Measurements from ENCODE around the gene PRRC2B.
"Not testable (repeated sequence)": the region's sequence is repeated elsewhere in the genome, so short reads cannot be mapped to it uniquely, and the experiment has no call there.

PRRC2B gene

GRCh38 chr9:131361202-131361833 is 32.6 kb upstream of the PRRC2B start:
- Histone ChIP-seq H3K9me3 (ENCODE audit: control insufficient read depth, low read length) (no peaks in the 10 kb centered on the region), H3K4me1 (ENCODE audit: control insufficient read depth, insufficient read depth, low read length) (peaks cover 6% of the 10 kb centered on the region), H3K27ac (ENCODE audit: insufficient read depth, low read depth, low read length, poor library complexity, severe bottlenecking) (no peak overlapping the region), H3K27me3 (ENCODE audit: control insufficient read depth, insufficient read depth, low read length, poor library complexity, severe bottlenecking) (no peaks in the 10 kb centered on the region), H3K4me3 (ENCODE audit: insufficient read depth, low read depth, low read length) (no peak overlapping the region), H3K36me3 (ENCODE audit: control insufficient read depth, insufficient read depth, low read length) (no peaks in the 10 kb centered on the region)
- WGBS, 2 experiments: 87 to 88% methylated on average over 8 of the region's 8 CpGs

DNA sequence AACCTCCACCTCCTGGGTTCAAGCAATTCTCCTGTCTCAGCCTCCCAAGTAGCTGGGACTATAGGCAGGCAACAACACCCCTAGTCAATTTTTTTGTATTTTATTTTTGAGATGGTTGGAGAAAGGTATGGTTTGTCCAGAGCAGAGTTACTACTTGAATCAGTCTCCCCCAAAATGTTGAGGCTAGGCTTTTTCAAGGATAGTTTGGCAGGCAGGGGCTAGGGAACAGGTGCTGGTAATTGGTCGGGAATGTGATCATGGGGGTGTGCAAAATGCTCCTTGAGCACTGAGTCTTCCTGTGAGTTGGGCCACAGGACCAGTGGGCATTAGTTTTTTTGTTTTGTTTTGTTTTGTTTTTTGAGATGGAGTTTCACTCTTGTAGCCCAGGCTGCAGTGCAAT is 28.3 kb upstream of the PRRC2B start:
- WGBS, 2 experiments: 92 to 97% methylated on average over 1 of the region's 1 CpG
- no peaks in the 10 kb centered on the region for H3K36me3 ChIP-seq (ENCODE audit: control insufficient read depth, insufficient read depth, low read length)
- no peaks in the 10 kb centered on the region for H3K27me3 ChIP-seq (ENCODE audit: control insufficient read depth, insufficient read depth, low read length, poor library complexity, severe bottlenecking)
- H3K27ac ChIP-seq (ENCODE audit: insufficient read depth, low read depth, low read length, poor library complexity, severe bottlenecking): no peak overlapping the region
- H3K4me3 ChIP-seq (ENCODE audit: insufficient read depth, low read depth, low read length): no peak overlapping the region
- H3K9me3 ChIP-seq (ENCODE audit: control insufficient read depth, low read length): no peaks in the 10 kb centered on the region
- no peaks in the 10 kb centered on the region for H3K4me1 ChIP-seq (ENCODE audit: control insufficient read depth, insufficient read depth, low read length)

GRCh38 chr9:131366761-131367401 is 27.0 kb upstream of the PRRC2B start:
- Histone ChIP-seq H3K4me1 (ENCODE audit: control insufficient read depth, insufficient read depth, low read length) (no peaks in the 10 kb centered on the region), H3K9me3 (ENCODE audit: control insufficient read depth, low read length) (no peaks in the 10 kb centered on the region), H3K36me3 (ENCODE audit: control insufficient read depth, insufficient read depth, low read length) (no peaks in the 10 kb centered on the region), H3K27ac (ENCODE audit: insufficient read depth, low read depth, low read length, poor library complexity, severe bottlenecking) (no peak overlapping the region), H3K4me3 (ENCODE audit: insufficient read depth, low read depth, low read length) (no peak overlapping the region), H3K27me3 (ENCODE audit: control insufficient read depth, insufficient read depth, low read length, poor library complexity, severe bottlenecking) (no peaks in the 10 kb centered on the region)
- 62 to 70% methylated on average over 6 of the region's 6 CpGs for WGBS, 2 experiments

DNA sequence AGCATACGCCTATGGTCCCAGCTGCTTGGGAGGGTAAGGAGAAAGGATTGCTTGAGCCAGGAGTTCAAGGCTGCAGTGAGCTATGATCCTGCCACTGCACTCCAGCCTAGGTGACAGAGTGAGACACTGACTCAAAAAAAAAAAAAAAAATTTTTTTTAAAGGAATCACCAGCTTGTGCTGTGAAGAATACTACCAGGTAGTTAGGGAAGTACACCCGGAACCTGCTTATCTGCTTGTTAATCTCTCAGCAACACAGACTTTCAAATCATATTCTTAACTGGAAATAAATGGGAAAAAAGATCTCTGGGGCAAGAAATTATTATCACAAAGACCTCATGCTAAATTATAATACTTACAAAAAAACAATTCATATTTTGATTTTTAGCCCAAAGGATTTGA is 26.4 kb upstream of the PRRC2B start:
- 100% methylated on average over 1 of the region's 2 CpGs for WGBS, 2 experiments
- H3K27me3 ChIP-seq (ENCODE audit: control insufficient read depth, insufficient read depth, low read length, poor library complexity, severe bottlenecking): no peaks in the 10 kb centered on the region
- no peaks in the 10 kb centered on the region for H3K4me1 ChIP-seq (ENCODE audit: control insufficient read depth, insufficient read depth, low read length)
- H3K4me3 ChIP-seq (ENCODE audit: insufficient read depth, low read depth, low read length): no peak overlapping the region
- no peak overlapping the region for H3K27ac ChIP-seq (ENCODE audit: insufficient read depth, low read depth, low read length, poor library complexity, severe bottlenecking)
- H3K36me3 ChIP-seq (ENCODE audit: control insufficient read depth, insufficient read depth, low read length): no peaks in the 10 kb centered on the region
- no peaks in the 10 kb centered on the region for H3K9me3 ChIP-seq (ENCODE audit: control insufficient read depth, low read length)

DNA sequence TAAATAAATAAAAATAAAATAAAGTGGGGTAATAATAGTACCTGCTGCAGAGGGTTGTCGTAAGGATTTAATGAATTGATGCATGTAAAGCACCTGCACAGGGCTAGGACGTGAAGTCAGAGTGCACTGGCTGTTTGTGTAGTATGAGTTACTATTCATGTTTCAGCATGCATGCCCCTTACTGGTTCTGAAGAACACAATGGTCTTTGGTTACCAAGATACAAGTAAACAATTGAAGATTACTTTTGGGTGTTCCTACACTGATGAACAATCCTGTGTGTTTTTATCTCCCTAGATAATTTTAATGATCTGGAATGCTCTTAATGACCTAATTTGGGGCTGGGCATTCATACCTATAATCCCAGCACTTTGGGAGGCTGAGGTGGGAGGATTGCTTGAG is 23.2 kb upstream of the PRRC2B start:
- Histone ChIP-seq H3K4me3 (ENCODE audit: insufficient read depth, low read depth, low read length) (no peak overlapping the region), H3K36me3 (ENCODE audit: control insufficient read depth, insufficient read depth, low read length) (no peaks in the 10 kb centered on the region), H3K4me1 (ENCODE audit: control insufficient read depth, insufficient read depth, low read length) (no peaks in the 10 kb centered on the region), H3K27me3 (ENCODE audit: control insufficient read depth, insufficient read depth, low read length, poor library complexity, severe bottlenecking) (no peaks in the 10 kb centered on the region), H3K9me3 (ENCODE audit: control insufficient read depth, low read length) (no peaks in the 10 kb centered on the region), H3K27ac (ENCODE audit: insufficient read depth, low read depth, low read length, poor library complexity, severe bottlenecking) (no peak overlapping the region)
- 89 to 94% methylated on average over 2 of the region's 2 CpGs for WGBS, 2 experiments

- not testable (repeated sequence) for H3K4me1 ChIP-seq (ENCODE audit: control insufficient read depth, insufficient read depth, low read length); H3K27ac ChIP-seq (ENCODE audit: insufficient read depth, low read depth, low read length, poor library complexity, severe bottlenecking); H3K36me3 ChIP-seq (ENCODE audit: control insufficient read depth, insufficient read depth, low read length); H3K27me3 ChIP-seq (ENCODE audit: control insufficient read depth, insufficient read depth, low read length, poor library complexity, severe bottlenecking); H3K9me3 ChIP-seq (ENCODE audit: control insufficient read depth, low read length)
- peak overlapping the region; percentile 71 for H3K4me3 ChIP-seq (ENCODE audit: insufficient read depth, low read depth, low read length)
- WGBS, 2 experiments: 79 to 80% methylated on average over 17 of the region's 17 CpGs
Measured at GRCh38 chr9:131372599-131372973, 21.3 kb upstream of the PRRC2B start.

GRCh38 chr9:131374638-131375037 is 19.2 kb upstream of the PRRC2B start:
- not testable (repeated sequence) for H3K9me3 ChIP-seq (ENCODE audit: control insufficient read depth, low read length); H3K27ac ChIP-seq (ENCODE audit: insufficient read depth, low read depth, low read length, poor library complexity, severe bottlenecking); H3K4me1 ChIP-seq (ENCODE audit: control insufficient read depth, insufficient read depth, low read length); H3K4me3 ChIP-seq (ENCODE audit: insufficient read depth, low read depth, low read length); H3K36me3 ChIP-seq (ENCODE audit: control insufficient read depth, insufficient read depth, low read length); H3K27me3 ChIP-seq (ENCODE audit: control insufficient read depth, insufficient read depth, low read length, poor library complexity, severe bottlenecking)
- 92% methylated on average over 5 of the region's 5 CpGs for WGBS, 2 experiments

DNA sequence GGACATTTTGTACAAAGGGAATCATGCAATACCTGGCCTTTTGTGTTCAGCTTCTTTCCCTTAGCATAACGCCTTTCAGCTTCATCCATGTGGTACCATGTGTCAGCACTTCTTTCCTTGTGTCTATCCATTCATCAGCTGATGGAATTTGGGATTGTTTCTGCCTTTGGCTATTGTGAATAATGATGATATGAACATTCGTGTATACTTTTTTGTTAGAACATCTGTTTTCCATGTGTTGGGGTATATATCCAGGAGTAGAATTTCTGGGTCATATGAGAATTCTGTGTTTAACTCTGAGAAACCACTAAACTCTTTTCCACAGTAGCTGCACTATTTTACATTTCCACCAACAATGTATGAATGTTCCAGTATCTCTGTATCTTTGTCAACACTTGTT is 14.8 kb upstream of the PRRC2B start:
- Histone ChIP-seq H3K27me3 (ENCODE audit: control insufficient read depth, insufficient read depth, low read length, poor library complexity, severe bottlenecking) (no peaks in the 10 kb centered on the region), H3K36me3 (ENCODE audit: control insufficient read depth, insufficient read depth, low read length) (no peaks in the 10 kb centered on the region), H3K4me1 (ENCODE audit: control insufficient read depth, insufficient read depth, low read length) (peaks cover 16% of the 10 kb centered on the region), H3K9me3 (ENCODE audit: control insufficient read depth, low read length) (no peaks in the 10 kb centered on the region), H3K27ac (ENCODE audit: insufficient read depth, low read depth, low read length, poor library complexity, severe bottlenecking) (no peak overlapping the region), H3K4me3 (ENCODE audit: insufficient read depth, low read depth, low read length) (no peak overlapping the region)
- 96 to 99% methylated on average over 2 of the region's 2 CpGs for WGBS, 2 experiments

GRCh38 chr9:131382850-131383729 is 10.8 kb upstream of the PRRC2B start:
- no peak overlapping the region for H3K4me3 ChIP-seq (ENCODE audit: insufficient read depth, low read depth, low read length)
- peak overlapping the region; percentile 96 for H3K27ac ChIP-seq (ENCODE audit: insufficient read depth, low read depth, low read length, poor library complexity, severe bottlenecking)
- H3K27me3 ChIP-seq (ENCODE audit: control insufficient read depth, insufficient read depth, low read length, poor library complexity, severe bottlenecking): no peaks in the 10 kb centered on the region
- H3K9me3 ChIP-seq (ENCODE audit: control insufficient read depth, low read length): no peaks in the 10 kb centered on the region
- 57 to 60% methylated on average over 19 of the region's 19 CpGs for WGBS, 2 experiments
- no peaks in the 10 kb centered on the region for H3K36me3 ChIP-seq (ENCODE audit: control insufficient read depth, insufficient read depth, low read length)
- H3K4me1 ChIP-seq (ENCODE audit: control insufficient read depth, insufficient read depth, low read length): peaks cover 16% of the 10 kb centered on the region

DNA sequence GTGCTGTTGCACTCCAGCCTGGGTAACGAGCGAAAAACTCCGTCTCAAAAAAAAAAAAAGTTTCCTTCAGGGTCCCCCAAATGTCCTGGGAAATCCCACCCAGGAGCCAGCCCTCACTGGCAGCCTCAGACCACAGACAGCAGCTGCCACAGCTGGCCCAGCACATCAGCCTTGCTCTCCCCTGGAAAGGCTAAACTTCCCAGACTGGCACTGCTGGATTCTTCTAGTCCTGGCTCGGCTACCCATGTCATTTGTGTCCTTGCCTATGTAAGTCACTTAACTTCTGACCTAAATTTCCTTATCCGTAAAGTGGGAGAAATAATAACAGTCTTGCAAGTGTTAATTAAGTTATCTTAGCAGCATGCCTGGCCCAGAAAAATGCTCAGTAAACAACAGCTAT is 8.6 kb upstream of the PRRC2B start:
- Histone ChIP-seq H3K27ac (ENCODE audit: insufficient read depth, low read depth, low read length, poor library complexity, severe bottlenecking) (no peak overlapping the region), H3K9me3 (ENCODE audit: control insufficient read depth, low read length) (no peaks in the 10 kb centered on the region), H3K4me3 (ENCODE audit: insufficient read depth, low read depth, low read length) (no peak overlapping the region), H3K4me1 (ENCODE audit: control insufficient read depth, insufficient read depth, low read length) (peaks cover 16% of the 10 kb centered on the region), H3K27me3 (ENCODE audit: control insufficient read depth, insufficient read depth, low read length, poor library complexity, severe bottlenecking) (no peaks in the 10 kb centered on the region), H3K36me3 (ENCODE audit: control insufficient read depth, insufficient read depth, low read length) (no peaks in the 10 kb centered on the region)
- 70 to 77% methylated on average over 5 of the region's 5 CpGs for WGBS, 2 experiments

All from ectodermal cell (in vitro differentiated cells).